KG1 (cell line): ENCODE results near the gene UBE2G2.

Experiments
- DNase-seq: peaks from one replicate; lab custom pipeline; 2025; lab: John Stamatoyannopoulos, UW

The UBE2G2 gene

DNA sequence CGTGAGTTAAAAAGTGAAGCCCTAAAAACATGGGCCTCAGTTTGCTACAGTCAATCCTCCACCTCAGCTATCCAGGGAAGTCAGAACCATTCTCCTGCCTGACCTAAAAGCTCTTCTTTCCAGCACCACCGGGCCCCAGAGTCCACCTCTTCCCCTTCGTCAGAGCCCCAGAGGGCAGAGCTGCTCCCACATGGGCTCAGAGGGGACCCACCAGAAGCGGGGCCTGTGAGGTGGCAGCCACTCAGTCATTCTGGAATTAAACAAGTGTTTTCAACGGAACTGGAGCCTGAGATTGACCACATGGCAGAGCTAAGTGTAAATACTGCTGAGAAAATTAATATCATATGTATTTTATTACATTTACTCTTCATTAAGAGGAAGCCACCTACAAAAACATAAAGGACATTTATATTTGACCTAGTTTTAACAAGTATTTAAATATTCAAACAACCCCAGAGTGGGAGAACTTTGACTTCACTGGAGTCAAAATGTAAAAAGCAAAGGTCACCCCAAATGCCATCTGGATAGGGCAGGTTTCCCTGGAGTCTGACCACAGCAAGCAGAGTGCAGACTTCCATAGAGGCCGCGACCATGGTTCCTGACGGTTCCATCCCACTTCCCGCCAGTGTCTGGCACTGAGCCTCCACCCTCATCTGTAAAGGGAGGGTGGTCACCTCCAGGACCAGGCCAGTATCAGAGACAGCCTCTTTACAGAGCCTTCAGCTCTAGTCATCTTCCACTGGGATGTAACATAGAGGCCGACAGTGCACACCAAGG, 14.4 kb upstream of the UBE2G2 start:
- no peak for DNase-seq

- DNase-seq: no peak
Observed at GRCh38 chr21:44815225-44815624, 13.6 kb upstream of the UBE2G2 start.

DNA sequence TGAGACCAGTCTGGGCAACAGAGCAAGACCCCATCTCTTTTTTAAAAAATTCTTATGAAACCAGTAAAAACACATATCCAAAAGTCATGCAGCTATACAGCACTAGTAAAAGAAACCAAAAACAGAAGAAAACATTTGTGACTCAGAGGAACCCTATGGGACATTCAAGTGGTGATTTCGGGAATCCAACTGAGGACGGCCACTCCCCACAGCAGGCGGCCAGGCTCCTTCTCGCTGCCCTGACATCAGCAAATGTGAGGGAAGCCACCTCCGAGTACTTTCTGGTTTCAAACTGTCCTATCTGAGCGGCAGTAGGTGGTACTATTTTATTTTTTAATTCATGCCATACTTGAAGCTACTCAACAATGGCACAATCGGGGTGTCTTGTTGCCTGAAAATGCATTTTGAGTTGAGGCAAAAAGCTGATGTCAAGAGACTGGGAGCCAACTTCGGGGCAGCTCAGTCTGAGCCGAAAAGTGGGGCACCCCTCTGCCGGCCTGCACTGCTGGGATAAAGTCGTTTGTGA, 12.9 kb upstream of the UBE2G2 start:
- no peak for DNase-seq

- no peak for DNase-seq
Observed at GRCh38 chr21:44813727-44814126, 12.1 kb upstream of the UBE2G2 start.

- no peak for DNase-seq
Observed at GRCh38 chr21:44813149-44813548, 11.5 kb upstream of the UBE2G2 start.

DNA sequence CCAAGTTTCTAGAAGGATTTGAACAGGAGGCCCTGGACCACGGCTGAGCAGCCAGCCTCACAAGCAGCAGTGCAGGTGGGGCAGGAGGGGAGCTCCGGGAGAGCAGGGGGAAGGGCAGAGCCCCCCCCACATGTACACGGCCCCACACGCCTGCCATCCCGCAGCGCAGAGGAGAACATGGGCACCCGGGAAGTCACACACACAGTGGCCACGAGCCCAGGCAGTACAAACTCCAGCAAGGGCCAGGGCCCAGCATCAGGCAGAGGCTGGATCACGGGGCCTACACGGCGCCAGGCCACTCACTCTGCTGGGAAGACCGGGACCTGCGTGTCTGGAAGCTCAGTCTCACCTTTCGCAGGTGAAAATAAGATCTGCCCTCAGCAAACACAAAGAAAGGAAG, 11.0 kb upstream of the UBE2G2 start:
- no peak for DNase-seq

DNA sequence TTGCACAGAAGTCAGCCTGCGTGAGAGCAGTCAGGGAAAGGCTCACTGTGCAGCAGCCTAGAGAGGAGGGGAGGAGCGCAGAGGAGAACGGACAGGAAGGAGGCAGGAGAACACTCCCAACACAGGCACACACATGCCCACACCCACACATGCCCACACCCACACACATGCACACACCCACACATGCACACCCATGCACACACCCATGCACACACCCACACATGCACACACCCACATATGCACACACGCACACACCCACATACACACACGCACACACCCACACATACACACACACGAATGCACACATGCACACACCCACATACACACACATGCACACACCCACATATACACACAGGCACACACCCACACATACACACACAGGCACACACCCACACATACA, 9.2 kb upstream of the UBE2G2 start:
- no peak for DNase-seq

- DNase-seq: no peak
Observed at GRCh38 chr21:44805859-44806258, 4.2 kb upstream of the UBE2G2 start.

- no peak for DNase-seq
Observed at GRCh38 chr21:44805226-44805625, 3.6 kb upstream of the UBE2G2 start.

- DNase-seq: no peak
Observed at GRCh38 chr21:44804762-44805161, 3.1 kb upstream of the UBE2G2 start.

DNA sequence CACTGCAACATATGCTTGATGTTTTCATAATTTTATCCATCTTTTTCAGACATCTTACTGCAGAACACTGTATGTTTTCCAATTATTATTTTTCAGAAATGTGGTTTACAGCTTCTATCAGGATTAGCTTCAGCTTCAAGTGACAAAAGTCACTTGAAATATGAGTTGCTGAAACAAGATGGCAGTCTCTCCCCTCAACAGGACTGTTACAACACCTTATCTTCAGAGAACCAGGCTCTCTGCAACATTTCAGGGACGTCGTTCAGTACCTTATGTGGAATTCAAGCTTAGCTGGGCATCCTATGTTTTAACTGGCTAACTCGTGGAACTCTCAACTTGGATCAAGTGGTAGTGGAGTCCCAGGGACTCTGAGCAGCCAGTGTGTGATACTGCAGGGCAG, 2.0 kb upstream of the UBE2G2 start:
- DNase-seq: no peak

DNA sequence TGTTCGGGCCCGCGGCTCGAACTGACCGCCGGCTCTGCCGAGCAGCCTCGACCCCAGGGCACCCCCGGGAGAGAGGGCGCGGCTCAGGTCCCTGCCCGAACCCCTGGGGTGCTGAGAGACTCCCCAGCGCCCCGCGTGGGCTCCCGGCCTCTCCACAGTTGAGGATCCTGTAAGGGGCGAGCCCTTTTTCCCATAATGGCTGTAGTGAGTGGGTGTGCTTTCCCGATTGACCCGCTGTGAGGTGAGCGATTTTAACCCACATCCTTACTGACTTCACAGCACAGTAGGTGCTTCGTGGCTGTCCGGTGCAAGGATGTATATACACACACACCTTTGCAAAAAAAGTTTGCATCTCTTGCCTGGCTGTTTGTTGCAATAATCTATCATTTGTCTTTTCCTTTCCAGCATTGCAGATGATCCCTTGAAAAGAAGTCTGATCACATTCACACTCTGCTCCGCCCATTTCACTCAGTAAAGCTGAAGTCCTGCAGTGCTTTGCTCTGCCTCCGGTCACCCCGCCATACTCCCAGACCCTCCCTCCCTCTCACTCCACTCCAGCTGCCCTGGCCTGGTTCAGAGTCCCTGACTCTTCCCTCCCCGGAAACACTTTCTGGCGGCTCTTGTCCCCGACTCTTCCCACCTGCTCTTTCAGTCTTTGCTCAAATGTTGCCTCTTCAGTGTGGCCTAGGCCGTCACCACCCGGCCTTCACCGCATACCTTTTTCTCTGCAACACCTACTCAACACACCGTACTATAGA, 955 bp upstream of the UBE2G2 start:
- no peak for DNase-seq

DNA sequence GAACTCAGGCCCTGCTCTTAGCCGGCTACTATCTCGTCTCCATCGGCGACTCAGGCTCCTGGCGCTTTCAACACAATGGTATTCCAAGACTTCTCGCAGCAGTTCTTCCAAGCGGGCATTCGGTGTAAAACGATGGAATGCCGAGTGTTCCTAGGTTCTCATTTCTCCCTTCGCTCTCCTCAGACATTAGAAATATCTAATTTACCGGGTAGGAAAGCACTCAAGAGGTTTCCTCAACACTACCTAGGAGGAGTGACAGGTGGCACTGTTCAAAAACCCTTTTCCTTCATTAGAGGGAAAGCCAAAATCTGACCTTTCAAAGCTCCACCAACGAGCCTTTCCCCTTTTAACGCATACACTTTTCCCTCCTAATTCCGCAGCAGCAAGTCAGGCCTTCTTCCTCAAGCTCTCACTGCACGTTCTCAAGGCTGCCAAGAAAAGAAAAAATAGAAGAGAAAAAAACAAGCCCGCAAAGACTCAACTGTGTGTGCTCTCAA, 601 bp downstream of the UBE2G2 start:
- DNase-seq: peak; percentile 32

DNA sequence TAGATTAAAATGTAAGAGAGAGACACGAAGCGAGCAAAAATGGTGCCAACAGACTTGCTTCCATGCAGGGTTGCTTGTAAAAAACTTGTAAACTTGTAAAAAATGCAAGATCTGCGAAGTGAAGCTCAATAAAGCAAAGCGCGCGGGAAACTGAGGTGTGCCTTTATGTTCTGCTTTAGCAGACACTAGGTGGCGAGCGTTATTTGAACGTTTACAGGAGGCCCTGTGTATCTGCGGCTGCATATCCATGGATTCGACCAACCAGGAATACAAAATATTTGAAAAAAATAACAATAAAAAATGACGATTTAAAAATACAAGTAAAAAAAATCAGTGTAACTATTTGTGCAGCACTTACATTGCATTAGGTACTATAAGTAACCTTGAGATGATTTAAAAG, 1.5 kb downstream of the UBE2G2 start:
- DNase-seq: no peak

DNA sequence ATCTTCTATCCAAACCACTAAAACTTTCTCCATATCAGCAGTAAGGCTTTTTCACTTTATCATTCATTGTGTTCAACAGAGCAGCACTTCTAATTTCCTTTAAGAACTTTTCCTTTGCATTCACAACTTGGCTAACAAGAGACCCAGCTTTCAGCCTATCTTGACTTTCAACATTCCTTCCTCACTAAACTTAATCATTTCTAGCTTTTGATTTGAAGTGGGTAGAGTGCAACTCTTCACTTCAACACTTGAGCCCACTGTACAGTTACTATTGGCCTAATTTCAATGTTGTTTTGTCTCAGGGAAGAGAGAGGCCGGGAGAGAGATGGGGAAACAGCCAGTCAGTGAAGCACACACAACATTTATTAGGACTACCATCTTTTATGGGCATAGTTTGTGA, 2.0 kb downstream of the UBE2G2 start:
- no peak for DNase-seq

- DNase-seq: no peak
Observed at GRCh38 chr21:44797775-44798174, 3.8 kb downstream of the UBE2G2 start.

DNA sequence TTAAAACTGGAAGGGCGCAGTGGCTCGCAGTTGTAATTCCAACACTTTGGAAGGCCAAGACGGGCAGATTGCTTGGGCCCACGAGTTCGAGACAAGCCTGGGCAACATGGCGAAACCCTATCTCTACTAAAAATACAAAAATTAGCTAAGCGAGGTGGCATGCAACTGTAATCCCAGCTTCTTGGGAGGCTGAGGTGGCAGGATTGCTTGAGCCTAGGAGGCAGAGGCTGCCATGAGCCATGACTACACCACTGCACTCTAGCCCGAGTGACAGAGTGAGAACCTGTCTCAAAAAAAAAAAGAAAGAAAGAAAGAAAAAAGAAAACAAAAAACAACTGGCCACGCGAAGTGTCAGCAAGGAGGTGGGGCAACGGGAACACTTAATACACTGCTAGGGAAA, 6.3 kb downstream of the UBE2G2 start:
- DNase-seq: no peak

DNA sequence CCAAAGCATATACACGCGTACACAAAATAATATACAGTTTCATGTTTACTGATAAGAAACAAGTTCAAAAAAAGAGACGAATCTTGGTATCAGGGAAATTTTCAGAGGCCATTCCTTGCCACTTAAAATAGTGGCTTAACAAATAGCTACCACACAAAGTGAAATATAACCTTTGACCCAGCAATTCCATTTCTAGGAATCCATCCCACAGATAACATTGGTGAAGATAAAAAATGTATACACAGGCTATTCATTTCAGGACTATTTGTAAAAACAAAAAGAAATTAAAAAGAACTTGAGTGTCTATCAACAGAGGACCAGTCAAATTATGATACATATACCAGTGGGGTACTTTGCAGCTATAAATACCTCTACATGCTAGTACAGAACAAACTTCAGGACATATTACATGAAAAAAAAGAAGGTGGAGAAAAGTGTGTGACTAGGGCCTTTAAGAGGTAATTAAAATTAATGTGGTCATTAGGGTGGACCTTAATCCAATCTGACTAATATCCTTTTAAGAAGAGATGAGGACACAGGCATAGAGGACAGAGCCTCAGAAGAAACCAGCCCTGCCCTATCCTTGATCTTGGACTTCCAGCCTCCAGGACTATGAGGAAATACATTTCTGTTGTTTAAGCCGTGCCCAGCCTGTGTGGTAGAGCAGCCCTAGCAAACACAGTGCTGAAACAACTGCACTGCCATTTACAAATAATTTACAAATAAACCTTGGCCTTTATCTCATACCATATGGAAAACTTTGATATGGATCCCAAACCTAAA, 7.8 kb downstream of the UBE2G2 start:
- no peak for DNase-seq

DNA sequence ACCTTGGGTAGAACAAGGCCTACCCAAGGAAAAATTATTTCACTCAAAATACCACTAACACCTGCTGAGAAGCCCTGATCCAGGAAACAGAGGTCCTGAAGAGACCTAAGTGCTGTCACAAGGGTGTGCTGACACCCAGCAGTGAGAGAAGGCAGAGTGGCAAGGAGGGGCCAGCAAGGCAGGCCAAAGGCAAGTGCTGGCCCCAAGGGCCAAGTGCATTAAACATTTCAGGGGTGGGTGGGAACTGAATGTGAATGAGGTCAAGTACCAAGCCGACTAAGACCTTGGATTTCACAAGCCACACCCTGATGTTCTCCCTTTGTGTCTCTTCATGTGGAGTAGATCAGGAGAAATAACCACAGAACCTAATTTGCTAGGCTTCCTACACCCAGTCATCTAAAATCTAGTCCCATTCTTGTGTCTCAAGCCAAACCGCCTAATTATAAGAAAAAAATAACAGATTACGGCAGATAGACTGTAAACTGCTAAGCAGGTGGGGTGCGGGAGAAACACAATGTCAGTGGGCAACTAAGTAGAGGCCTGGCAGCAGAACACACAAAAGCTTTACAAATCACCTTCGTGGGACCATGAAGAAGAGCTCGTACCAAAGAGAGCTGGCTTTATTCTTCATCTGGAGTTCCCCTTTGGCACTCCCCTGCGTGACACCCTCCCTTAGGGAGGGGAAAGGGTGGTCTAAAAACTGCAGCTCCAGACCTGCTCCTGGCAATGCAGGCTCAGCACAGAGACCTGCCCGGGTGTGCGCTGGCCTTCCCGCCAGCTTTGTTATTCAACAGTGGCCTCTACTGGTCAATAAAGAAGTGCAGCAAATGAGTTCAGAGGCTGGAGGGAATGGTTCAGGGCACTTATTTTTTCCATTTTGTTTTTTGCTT, 8.7 kb downstream of the UBE2G2 start:
- peak; percentile 27 for DNase-seq

- no peak for DNase-seq
Observed at GRCh38 chr21:44791993-44792392, 9.6 kb downstream of the UBE2G2 start.

- DNase-seq: no peak
Observed at GRCh38 chr21:44791246-44791645, 10.4 kb downstream of the UBE2G2 start.
